GM23338 (cell line): ENCODE measurements around the gene P4HA1.
A peak's percentile ranks its signal among the peaks of the same experiment; 100 is the strongest.

Source experiments
- CREB1 ChIP-seq: fragments of 250-450 bp; sonication (Bioruptor Pico); IDR thresholded peaks from 2 replicates; pipeline ENCODE4 v1.5.0; 2020; ENCODE audit warnings: low read depth, mild to moderate bottlenecking, moderate library complexity
- CTCF ChIP-seq, 2 experiments: fragments of 200-600 bp in 1 of 2; sonication (generic) in 1 of 2; conservative IDR thresholded peaks; 2 replicates each; pipeline versions ENCODE4 v1.5.1 to v1.6.1; 2016 to 2017; ENCODE audit warnings: antibody characterized with exemption in 2 of 2, low read depth in 2 of 2, mild to moderate bottlenecking in 2 of 2, moderate library complexity in 1 of 2
- EZH2 ChIP-seq: fragments of 200-600 bp; sonication (generic); IDR thresholded peaks from one replicate; pipeline ENCODE4 v1.8.0; 2017; ENCODE audit warnings: antibody characterized with exemption, mild to moderate bottlenecking, low read depth; ENCODE audit not compliant: unreplicated experiment
- NANOG ChIP-seq: IDR thresholded peaks from 2 replicates; pipeline ENCODE4 v1.6.1; 2016; ENCODE audit warnings: antibody characterized with exemption, borderline replicate concordance
- POLR2AphosphoS5 ChIP-seq: IDR thresholded peaks from 2 replicates; pipeline ENCODE4 v1.6.1; 2016; ENCODE audit warnings: antibody characterized with exemption, low read depth
- ZNF114 ChIP-seq: fragments of 250-450 bp; sonication (Bioruptor Pico); IDR thresholded peaks from 2 replicates; pipeline ENCODE4 v1.5.0; 2020; ENCODE audit warnings: mild to moderate bottlenecking, moderate library complexity
- ZNF462 ChIP-seq: fragments of 250-450 bp; sonication (Bioruptor Pico); IDR thresholded peaks from 2 replicates; pipeline ENCODE4 v1.5.0; 2020; ENCODE audit warnings: mild to moderate bottlenecking, moderate library complexity
- TF ChIP-seq, protein P1 (sequence below): IDR thresholded peaks from one replicate; pipeline ENCODE4 v1.6.1; 2018; ENCODE audit warnings: antibody characterized with exemption; ENCODE audit not compliant: unreplicated experiment

GRCh38 chr10:73060738-73061635, 35.7 kb downstream of the P4HA1 start:
- no peak for TF ChIP-seq CREB1 (CRISPR knock-in tag)
- peak; percentile 71 to 75 for TF ChIP-seq CTCF (conservative IDR thresholded peaks at IDR 0.05; ENCODE audit: low read depth in 2 of 2)
- TF ChIP-seq, protein P1, sequence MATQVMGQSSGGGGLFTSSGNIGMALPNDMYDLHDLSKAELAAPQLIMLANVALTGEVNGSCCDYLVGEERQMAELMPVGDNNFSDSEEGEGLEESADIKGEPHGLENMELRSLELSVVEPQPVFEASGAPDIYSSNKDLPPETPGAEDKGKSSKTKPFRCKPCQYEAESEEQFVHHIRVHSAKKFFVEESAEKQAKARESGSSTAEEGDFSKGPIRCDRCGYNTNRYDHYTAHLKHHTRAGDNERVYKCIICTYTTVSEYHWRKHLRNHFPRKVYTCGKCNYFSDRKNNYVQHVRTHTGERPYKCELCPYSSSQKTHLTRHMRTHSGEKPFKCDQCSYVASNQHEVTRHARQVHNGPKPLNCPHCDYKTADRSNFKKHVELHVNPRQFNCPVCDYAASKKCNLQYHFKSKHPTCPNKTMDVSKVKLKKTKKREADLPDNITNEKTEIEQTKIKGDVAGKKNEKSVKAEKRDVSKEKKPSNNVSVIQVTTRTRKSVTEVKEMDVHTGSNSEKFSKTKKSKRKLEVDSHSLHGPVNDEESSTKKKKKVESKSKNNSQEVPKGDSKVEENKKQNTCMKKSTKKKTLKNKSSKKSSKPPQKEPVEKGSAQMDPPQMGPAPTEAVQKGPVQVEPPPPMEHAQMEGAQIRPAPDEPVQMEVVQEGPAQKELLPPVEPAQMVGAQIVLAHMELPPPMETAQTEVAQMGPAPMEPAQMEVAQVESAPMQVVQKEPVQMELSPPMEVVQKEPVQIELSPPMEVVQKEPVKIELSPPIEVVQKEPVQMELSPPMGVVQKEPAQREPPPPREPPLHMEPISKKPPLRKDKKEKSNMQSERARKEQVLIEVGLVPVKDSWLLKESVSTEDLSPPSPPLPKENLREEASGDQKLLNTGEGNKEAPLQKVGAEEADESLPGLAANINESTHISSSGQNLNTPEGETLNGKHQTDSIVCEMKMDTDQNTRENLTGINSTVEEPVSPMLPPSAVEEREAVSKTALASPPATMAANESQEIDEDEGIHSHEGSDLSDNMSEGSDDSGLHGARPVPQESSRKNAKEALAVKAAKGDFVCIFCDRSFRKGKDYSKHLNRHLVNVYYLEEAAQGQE, result no peak
- no peak for TF ChIP-seq ZNF462 (CRISPR knock-in tag)
- no peak for TF ChIP-seq ZNF114 (CRISPR knock-in tag)
- no peak for TF ChIP-seq EZH2
- no peak for TF ChIP-seq POLR2AphosphoS5
- no peak for TF ChIP-seq NANOG
